CD4-positive, alpha-beta T cell treated with Interleukin-6 for 4 hours (primary cell): Measurements from ENCODE around the gene CRCP.
"Not testable (repeated sequence)": the region's sequence is repeated elsewhere in the genome, so short reads cannot be mapped to it uniquely, and the experiment has no call there.

Source experiments
- DNase-seq: peaks from one replicate; pipeline ENCODE4 v3.0.0-alpha.2; 2020; ENCODE audit warnings: mixed read lengths

Gene CRCP

GRCh38 chr7:66162622-66163021 lies 48.0 kb downstream of the CRCP start:
- DNase-seq = no peak

- DNase-seq = no peak
Observed at GRCh38 chr7:66163186-66163610, 48.6 kb downstream of the CRCP start.

- no peak for DNase-seq
Observed at GRCh38 chr7:66164356-66164755, 49.7 kb downstream of the CRCP start.

- DNase-seq = no peak
Observed at GRCh38 chr7:66167773-66168387, 53.2 kb downstream of the CRCP start.

- no peak for DNase-seq
Observed at GRCh38 chr7:66169616-66170015, 55.0 kb downstream of the CRCP start.

GRCh38 chr7:66170309-66171231 lies 55.9 kb downstream of the CRCP start:
- DNase-seq = no peak

GRCh38 chr7:66172536-66173401 lies 58.1 kb downstream of the CRCP start:
- DNase-seq = not testable (repeated sequence)

GRCh38 chr7:66173856-66174255 lies 59.2 kb downstream of the CRCP start:
- DNase-seq = no peak

GRCh38 chr7:66175006-66175405 lies 60.4 kb downstream of the CRCP start:
- DNase-seq = not testable (repeated sequence)

GRCh38 chr7:66176914-66177313 lies 62.3 kb downstream of the CRCP start:
- no peak for DNase-seq

- no peak for DNase-seq
Observed at GRCh38 chr7:66178258-66178657, 63.6 kb downstream of the CRCP start.

GRCh38 chr7:66181329-66181728 lies 66.7 kb downstream of the CRCP start:
- no peak for DNase-seq

GRCh38 chr7:66181845-66182244 lies 67.2 kb downstream of the CRCP start:
- DNase-seq = no peak

- no peak for DNase-seq
Observed at GRCh38 chr7:66182920-66183319, 68.3 kb downstream of the CRCP start.

GRCh38 chr7:66183700-66184099 lies 69.1 kb downstream of the CRCP start:
- DNase-seq = no peak

- no peak for DNase-seq
Observed at GRCh38 chr7:66185680-66186187, 71.1 kb downstream of the CRCP start.

- no peak for DNase-seq
Observed at GRCh38 chr7:66186991-66187390, 72.3 kb downstream of the CRCP start.

GRCh38 chr7:66187905-66188304 lies 73.3 kb downstream of the CRCP start:
- no peak for DNase-seq

- DNase-seq = no peak
Observed at GRCh38 chr7:66188645-66189044, 74.0 kb downstream of the CRCP start.

- no peak for DNase-seq
Observed at GRCh38 chr7:66189695-66190503, 75.3 kb downstream of the CRCP start.

GRCh38 chr7:66190504-66190857 lies 75.8 kb downstream of the CRCP start:
- no peak for DNase-seq

GRCh38 chr7:66193146-66193725 lies 78.6 kb downstream of the CRCP start:
- DNase-seq = no peak
